ENCODE measurements around the gene SLC9A9. TPM values are rescaled to one million over a fixed set of nuclear protein-coding genes. Genes with fewer than 3 reads are reported as not detected.
"Not testable (repeated sequence)": the region's sequence is repeated elsewhere in the genome, so short reads cannot be mapped to it uniquely, and the experiment has no call there.

The SLC9A9 gene
- total RNA-seq = 9.3 TPM
- long read RNA-seq, partial matches to known transcripts = 1 of 4 reads
- long read RNA-seq, other reads (novel, unspliced or antisense) = 1 of 4 reads

DNA sequence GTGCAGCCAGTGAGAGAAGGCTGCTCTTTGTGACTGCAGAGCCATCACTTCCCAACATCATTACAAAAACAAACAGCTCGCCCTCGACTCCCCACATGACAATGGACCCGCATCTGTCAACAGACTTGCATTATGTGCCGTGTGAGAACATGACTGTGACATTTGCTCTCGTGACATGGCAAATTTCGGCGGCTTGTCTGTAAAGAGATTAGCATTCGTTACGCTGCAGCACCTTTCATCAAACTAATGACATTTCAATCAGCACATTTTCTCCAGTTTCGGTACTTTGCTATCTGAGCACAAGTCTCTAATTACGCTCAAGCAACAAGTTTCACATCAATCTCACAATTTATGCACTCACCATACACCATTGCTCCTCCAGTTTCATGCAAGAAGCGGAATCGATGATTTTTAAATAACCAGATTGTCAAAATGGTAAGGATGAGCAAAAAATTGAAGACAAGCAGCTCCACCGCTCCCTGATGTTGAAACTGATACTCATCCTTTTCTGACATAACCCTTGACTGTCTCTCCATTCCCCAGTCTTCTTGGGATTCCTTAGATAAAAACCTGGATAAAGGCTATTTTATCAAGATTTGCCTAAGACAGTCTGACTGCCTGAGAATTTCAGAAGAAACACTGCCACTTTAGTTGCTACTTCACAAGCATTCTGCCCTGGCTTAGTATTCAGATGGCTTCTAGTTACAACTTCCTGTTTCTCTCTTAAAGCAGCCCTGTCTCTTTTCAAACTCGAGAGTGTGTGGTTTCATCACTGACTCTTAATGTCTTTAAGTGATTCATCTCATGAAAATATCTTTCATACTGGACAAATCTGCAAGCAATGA, at the start of gene SLC9A9:
Gene SLC9A9, minus strand, starts transcription at position 682 of the 845 bp plus-strand sequence. Its CDS starts 146 bp downstream, at position 536.
- intact Hi-C loops (cut with DNase I) = no loop called here
- DNase-seq (ENCODE audit: missing footprints) (no peak), ATAC-seq (peak; percentile 77)

DNA sequence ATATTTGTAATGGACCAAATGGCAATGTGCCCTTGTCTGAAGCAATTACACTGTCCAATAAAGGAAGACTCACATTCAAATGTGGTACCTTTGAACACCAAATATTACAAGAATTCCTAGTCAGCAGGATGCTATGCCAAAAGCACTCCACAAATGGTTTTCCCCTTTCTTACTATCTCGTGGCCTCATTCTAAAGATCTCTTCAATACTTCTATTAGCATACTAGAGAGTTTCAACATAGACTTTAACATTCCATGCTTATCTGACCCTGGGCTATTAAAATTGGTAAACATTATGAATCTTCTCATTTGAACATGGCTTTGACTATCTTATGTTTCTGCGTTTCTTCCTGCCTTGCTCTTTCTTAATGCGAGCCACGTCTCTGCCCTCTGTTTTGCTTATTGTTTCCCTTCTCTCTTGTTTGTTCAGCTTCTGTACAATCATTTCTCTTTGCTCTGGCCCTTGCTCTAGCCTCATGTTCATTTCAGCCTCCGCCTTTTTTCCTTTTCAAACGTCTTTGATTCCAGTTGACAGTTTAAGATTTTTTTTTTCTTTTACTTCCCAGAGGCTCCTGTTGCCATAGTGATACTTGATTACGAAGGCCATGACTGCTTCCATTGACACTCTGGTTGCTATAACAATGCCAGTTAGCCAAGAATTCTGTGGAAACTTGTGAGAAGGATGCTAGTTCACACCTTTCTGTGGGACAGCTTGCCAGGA, 49.5 kb upstream of the SLC9A9 start:
- intact Hi-C loops (cut with DNase I) = no loop called here
- peak; percentile 20 for ATAC-seq
- no peak for DNase-seq (ENCODE audit: missing footprints)

DNA sequence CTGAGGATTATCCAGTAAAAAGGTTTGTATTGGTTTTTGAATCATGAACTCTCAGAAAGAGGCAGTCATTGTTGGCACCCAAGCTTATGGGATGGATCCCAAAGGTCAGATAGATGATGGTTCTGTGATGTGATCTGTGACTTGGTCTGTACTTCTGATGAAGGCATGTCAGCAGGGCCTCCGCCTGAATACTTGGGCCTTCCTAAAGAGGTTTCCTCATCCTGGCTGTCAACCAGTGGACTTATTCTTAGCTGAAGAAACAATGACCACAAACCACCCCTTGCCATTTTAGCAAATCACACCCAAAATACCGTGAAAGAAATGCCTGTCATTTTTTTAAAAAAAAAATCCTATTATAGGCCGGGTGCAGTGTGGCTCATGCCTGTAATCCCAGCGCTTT, 48.2 kb upstream of the SLC9A9 start:
- intact Hi-C loops (cut with DNase I) = no loop called here
- no peak for DNase-seq (ENCODE audit: missing footprints)
- ATAC-seq = no peak

DNA sequence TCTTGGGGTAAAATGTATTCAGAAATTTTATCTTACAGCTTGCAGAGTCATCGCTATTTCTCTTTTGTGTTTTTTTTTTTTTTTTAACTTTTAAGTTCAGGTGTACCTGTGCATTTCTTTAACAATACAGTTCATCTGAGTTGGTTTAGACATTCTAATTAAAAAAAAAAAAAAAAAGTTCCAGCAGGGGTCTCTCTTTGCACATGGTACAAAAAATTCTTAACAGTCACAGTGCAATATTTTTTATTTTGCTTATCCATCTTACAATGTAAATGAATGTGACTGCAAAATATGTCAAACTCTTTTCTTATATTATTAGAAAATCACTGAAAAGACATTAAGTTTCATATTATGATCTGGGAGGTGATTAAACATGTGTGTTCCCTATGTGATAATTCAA, 47.5 kb upstream of the SLC9A9 start:
- ATAC-seq = no peak
- intact Hi-C loops (cut with DNase I) = no loop called here

DNA sequence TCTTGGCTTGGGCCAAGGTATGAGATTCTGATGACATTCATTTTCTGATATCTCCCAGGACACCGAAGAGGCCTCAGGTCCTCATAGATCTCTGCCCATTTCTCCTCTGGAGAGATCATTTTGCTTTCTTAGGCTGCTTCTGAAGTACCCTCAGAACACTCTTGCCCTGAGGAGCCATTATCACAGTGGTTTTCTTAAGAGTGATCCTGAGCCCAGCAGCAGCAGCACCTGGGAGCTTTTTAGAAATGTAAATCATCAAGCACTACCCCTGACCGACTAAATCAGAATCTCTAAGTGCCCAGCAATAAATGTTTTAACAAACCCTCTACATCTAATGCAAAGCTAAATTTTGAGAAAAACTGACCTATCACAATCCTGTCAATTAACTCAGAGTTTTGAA, 40.6 kb upstream of the SLC9A9 start:
- intact Hi-C loops (cut with DNase I) = loop anchor here (10.0 kb wide), 1 partner anchor 206 kb away; no protein-coding TSS in a partner anchor
- ATAC-seq = no peak

More for the DNA sequence above, 47.5 kb upstream of the SLC9A9 start:
- DNase-seq (ENCODE audit: missing footprints) = no peak

DNA sequence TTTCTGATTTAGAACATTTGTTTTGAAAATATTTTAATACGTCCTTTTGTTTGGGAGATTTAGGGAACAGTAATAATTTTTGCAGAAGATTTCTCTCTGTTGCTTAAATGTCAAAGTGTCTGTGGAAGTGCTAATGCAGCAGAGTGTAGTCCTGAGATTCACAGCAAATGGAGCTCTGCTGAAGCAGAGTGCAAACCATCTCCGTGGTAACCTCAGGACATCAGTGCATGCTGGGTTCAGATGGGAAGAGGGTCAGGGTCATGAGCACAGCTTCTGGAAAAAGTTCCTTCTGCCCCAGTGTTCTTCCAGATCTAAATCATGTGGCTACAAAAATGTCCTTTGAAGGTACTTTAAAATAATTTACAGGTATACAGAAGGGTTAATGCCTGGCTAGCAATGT, 39.9 kb upstream of the SLC9A9 start:
- intact Hi-C loops (cut with DNase I) = loop anchor here (10.0 kb wide), 1 partner anchor 207 kb away; no protein-coding TSS in a partner anchor
- ATAC-seq (no peak), DNase-seq (ENCODE audit: missing footprints) (no peak)

More for the DNA sequence above, 40.6 kb upstream of the SLC9A9 start:
- no peak for DNase-seq (ENCODE audit: missing footprints)

DNA sequence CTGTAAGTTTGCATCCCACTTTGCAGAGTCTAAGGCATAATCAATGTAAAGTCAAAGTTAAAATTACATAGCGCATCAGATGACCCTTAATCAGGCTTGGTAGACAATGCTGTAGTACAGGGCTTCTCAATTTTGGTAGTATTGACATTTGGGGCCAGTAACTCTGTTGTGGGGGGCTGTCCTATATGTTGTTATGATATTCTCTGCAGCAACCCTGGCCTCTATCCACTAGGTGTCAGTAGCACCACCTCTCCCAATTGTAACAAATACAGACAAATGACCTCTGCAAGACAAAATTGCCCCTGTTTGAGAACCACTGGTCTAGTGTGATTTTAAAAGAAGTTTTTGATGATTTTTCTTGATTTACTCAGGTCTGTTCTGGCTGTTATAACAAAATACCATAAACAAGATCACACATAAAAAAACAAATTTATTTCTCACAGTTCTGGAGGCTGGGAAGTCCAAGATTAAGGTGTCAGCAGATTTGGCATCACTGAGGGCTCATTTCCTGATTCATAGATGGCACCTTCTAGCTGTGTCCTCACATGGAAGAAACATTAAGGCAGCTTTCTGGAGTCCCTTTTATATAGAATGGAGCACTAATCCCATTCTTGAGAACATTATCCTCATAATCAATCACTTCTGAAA, 37.6 kb upstream of the SLC9A9 start:
- intact Hi-C loops (cut with DNase I) = loop anchor here (10.0 kb wide), 1 partner anchor 209 kb away; no protein-coding TSS in a partner anchor
- ATAC-seq (no peak), DNase-seq (ENCODE audit: missing footprints) (no peak)

DNA sequence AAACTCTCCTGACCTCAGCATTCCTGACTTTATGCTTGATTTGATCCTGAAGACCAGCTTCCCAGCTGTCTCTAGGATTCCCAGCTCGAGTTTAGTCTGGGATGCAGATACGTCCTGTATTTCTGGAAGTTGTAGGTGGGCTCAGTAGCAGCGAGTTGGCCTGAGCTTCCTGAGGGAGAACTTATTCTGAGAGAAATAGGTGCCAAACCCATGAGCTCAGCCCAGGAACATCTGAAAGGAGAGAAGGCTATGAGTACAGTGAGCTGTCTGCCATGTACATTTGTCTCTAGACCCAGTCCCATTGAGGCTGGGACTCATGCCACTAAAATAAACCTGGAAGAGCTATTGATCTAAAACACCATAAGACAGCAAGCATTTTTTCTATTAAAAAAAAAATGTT, 36.6 kb upstream of the SLC9A9 start:
- no peak for DNase-seq (ENCODE audit: missing footprints)
- intact Hi-C loops (cut with DNase I) = loop anchor here (10.0 kb wide), 1 partner anchor 210 kb away; no protein-coding TSS in a partner anchor
- no peak for ATAC-seq

DNA sequence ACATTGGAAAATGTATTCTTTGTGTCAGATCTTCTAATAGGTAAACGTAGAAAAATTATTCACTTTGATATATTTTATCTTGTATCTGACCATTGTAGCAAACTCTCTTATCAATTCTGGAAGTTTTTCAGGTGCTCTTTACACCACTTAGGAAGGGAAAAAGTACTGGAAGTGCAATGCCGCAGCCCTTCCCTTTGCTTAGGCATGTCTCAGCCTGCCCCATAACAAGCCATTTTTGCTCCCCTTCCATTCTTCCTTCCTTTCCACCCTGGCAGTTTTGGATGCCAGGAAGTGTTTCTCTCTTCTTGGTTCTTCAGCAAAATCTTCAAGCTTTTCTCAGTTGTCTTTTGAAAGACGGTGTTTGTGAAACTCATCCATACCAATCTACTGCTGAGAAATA, 34.9 kb upstream of the SLC9A9 start:
- no peak for DNase-seq (ENCODE audit: missing footprints)
- intact Hi-C loops (cut with DNase I) = loop anchor here (10.0 kb wide), 1 partner anchor 212 kb away; no protein-coding TSS in a partner anchor
- ATAC-seq = no peak

DNA sequence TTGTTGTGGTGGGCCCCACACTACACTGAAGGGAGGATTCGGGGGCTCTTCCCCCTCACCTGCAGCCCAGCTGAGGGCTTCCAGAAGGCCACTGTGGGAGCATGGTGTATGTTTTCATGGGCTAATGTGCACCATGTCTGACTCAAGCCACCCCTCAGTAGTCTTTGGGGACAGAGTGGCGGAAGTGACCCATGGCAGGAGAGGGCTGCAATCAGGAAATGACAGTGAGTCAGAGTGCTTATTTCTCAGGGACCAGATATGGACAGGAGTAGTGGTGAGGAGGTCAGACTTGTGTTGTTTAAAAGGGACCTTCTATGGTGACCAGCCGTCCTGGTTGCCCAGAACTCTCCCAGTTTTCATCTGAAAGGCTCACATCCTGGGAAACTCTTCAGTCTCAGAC, 32.8 kb upstream of the SLC9A9 start:
- intact Hi-C loops (cut with DNase I) = loop anchor here (10.0 kb wide), 1 partner anchor 214 kb away; no protein-coding TSS in a partner anchor
- DNase-seq (ENCODE audit: missing footprints) (no peak), ATAC-seq (no peak)

DNA sequence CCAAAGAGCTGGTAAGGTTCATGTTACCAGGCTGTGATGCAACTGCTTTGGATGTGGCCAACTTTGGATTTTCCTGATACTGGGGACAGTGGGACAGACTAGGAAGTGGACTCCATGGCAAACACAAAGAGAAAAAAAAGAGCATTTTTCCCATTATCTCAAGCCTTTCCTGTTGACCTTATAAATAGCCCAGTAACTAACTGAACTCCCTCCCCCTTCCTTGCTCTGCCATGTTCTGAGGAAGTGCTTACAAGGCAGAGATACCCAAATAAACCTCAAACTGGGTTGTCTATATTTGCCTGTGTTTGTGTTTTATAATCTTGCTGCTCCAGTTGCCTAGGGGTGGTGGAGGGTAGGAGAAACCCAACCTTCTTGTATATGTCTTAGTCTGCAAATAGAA, 27.3 kb upstream of the SLC9A9 start:
- ATAC-seq (peak; percentile 31), DNase-seq (ENCODE audit: missing footprints) (no peak)
- intact Hi-C loops (cut with DNase I) = no loop called here

DNA sequence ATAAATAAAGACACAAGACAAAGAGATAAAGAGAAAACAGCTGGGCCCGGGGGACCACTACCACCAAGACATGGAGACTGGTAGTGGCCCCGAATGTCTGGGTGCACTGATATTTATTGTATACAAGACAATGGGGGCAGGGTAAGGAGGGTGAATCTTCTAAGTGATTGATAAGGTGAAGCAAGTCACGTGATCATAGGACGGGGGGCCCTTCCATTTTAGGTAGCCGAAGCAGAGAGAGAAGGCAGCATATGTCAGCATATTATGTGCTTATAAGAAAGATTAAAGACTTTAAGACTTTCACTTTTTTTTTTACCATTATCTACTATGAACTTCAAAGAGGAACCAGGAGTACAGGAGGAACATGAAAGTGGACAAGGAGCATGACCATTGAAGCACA, 25.3 kb upstream of the SLC9A9 start:
- intact Hi-C loops (cut with DNase I); DNase-seq (ENCODE audit: missing footprints); ATAC-seq: not testable (repeated sequence)

DNA sequence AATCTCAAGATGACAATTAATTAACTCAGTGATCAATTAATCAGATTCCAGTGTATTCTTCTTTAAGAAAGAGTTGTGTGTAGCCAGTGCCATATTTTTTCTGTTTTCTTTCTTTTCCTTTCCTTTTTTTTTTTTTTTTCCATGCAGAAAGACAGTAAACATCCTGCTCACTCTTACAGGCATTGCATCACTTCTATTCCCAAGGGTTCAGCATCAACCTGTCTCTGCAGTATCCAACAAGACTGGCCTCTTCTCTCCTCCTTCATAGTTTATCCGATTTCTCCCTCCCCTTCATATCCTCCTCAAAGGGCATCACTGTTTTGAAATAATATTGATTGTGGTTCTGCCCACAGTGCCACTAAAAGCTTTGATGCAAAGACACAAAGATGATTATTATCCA, 17.0 kb upstream of the SLC9A9 start:
- intact Hi-C loops (cut with DNase I) = no loop called here
- no peak for DNase-seq (ENCODE audit: missing footprints)
- ATAC-seq = peak; percentile 63

DNA sequence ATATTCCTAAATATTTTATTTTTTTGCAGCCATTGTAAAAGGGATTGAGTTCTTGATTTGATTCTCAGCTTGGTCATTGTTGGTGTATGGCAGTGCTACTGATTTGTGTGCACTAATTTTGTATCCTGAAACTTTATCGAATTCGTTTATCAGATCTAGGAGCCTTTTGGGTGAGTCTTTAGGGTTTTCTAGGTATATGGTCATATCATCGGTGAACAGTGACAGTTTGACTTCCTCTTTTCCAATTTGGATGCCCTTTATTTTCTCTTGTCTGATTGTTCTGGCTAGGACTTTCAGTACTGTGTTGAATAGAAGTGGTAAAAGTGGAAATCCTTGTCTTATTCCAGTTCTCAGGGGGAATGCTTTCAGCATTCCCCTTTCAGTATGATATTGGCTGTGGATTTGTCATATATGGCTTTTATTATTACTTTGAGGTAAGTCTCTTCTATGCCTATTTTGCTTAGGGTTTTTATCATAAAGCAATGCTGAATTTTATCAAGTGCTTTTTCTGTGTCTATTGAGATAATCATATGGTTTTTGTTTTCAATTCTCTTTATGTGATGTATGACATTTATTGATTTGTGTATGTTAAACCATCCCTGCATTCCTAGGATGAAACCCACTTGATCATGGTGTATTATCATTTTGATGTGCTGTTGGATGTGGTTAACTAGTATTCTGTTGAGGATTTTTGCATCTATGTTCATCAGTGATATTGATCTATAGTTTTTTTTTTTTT, 11.4 kb upstream of the SLC9A9 start:
- intact Hi-C loops (cut with DNase I) = no loop called here
- no peak for ATAC-seq
- DNase-seq (ENCODE audit: missing footprints) = no peak

DNA sequence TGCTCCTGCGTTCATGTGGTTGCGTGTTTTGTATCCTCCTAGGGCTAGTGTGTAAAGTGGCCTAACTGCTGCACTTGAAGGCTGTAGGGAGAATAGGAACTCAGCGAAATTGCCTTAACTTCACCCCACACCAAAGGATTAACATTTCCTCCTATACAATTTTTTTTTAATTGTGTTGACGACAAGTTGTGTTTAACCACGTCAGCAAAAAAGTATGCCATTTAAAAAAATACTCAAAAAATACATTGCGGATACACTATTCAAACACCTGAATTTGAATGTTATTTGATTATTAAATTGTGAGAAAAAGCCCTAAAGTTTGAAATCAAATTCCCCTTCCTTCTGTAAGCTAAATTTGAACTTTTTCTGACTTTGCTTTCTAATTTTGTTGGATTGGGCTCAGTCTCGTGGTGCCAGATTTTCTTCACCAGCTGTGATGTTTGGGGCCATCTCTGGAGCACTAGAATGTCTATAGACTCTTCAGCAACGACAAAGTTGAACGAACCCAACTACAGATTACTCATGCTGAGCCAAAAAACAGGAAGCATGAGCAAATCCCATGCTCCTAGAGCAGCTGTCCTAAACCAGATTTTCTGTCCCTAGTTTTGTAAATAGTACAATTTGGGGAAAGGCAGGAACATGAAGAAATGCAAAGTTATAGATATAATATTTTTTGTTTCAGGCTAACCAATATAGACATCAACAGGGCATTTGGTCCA, 8.1 kb upstream of the SLC9A9 start:
- intact Hi-C loops (cut with DNase I) = no loop called here
- DNase-seq (ENCODE audit: missing footprints) (no peak), ATAC-seq (no peak)

DNA sequence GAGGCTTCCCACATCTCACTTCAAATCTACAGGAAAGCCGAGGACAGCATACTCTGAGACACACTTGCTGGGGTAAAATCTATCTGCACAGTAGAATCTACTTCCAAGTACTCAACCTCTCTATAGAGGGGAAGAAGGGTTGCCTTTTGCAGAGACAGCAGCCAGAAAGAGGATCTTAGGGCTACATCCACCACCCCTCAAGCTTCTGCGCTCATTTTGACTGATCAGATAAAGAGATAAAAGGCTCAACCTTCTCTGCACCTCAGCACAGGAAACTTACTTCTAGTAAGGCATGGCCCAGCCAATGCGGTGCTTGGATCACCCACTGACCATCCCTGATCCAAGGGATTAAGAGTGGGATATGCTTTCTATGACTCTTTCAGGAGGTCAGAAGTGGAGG, 6.9 kb upstream of the SLC9A9 start:
- ATAC-seq (peak; percentile 31), DNase-seq (ENCODE audit: missing footprints) (no peak)
- intact Hi-C loops (cut with DNase I) = no loop called here

DNA sequence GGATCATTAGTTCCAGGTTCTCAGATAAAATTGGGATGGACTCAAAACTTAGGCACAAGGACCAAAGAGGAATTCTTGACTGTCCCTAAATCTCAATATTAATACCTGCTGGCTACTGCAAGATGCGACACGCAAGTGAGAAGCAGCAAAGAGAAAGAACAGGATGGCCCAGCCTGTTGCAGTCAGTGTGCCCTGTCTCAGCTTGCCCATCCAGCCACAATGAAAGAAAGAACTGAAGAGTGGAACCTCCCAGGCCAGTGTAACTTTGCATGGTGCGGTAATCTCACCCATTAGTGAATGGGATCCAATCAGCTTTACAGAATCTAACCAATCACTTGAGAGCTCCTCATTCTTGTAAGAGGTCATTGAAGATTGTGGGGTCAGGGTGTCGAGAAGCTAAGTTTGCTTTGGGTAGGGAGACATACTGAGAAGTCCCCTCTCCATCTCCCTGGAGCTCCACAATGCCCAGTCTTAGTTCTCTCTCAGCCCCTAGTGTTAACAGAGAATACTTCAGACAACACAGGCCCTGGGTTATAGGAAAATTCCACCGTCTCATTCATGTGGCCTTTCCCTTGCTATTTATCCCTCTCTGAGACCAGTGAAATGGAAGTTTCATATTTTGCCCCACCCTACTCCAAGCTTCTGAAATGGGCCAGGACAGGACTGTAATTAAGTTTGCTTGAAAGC, 3.2 kb upstream of the SLC9A9 start:
- intact Hi-C loops (cut with DNase I) = no loop called here
- no peak for ATAC-seq

More for the DNA sequence above, 3.2 kb upstream of the SLC9A9 start:
- DNase-seq (ENCODE audit: missing footprints) = no peak
